Pulmonary artery endothelial cell (primary cell): ENCODE measurements around the gene CDC25C. TPM values are rescaled to one million over a fixed set of nuclear protein-coding genes. Genes with fewer than 3 reads are reported as not detected.

Experiments
- DNase-seq: peaks from one replicate; pipeline ENCODE4 v3.0.0-alpha.2; 2011; ENCODE audit warnings: low read depth, low spot score
- total RNA-seq: library from RNA; depleted of rRNA; stranded (reverse); fragments of >200 nt; gene quantifications from 2 replicates; pipeline ENCODE4 v1.2.3, GENCODE V29; 2014

CDC25C gene
- total RNA-seq: 6.0 and 15.5 TPM in 2 replicates

DNA sequence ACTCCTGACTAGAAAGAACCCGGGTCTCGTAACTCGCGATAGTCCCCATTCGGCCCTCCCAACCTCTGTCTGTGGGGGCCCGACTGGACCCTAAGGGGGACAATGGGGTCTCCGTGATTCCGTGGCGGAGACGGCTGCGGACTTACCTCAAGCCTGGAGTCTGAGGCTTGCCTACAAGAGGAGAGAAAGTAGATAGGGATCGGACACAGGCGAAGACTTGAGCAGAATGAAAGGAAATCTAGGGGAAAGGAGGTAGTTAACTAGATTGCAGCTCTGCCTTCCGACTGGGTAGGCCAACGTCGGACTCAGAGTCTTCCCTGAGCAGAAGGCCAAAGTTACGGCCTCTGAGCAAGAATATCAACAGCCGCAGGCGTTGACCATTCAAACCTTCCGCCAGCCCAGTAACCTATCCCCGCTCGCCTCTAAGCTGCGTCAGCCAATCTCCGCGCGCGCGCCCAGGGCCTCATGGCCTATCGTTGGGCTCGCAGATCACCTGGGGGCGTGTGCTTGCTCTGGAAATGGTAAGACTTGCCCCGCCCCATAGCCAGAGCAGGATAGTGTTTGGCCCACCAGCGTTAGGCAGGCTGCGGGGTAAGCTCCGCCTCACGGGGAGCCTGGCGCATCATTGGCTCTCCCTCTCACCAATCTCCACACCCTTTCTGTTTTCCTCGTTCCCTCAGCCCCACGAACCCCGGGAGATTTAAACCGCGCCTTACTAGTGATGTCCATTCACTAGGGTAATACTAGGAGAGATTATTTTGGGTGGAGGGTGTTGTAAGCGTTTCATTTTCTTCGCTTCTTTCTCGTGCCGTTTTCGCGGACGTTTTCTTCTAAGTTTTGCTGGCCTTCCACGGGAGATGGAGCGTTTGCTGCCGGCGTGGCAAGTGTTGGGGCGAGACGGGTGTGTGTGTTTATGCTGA, at the start of gene CDC25C:
TSS of gene CDC25C (minus strand) at position 356 of the 920 bp plus-strand sequence. CDS start 624 bp downstream, outside the sequence.
- DNase-seq: peak; percentile 99

DNA sequence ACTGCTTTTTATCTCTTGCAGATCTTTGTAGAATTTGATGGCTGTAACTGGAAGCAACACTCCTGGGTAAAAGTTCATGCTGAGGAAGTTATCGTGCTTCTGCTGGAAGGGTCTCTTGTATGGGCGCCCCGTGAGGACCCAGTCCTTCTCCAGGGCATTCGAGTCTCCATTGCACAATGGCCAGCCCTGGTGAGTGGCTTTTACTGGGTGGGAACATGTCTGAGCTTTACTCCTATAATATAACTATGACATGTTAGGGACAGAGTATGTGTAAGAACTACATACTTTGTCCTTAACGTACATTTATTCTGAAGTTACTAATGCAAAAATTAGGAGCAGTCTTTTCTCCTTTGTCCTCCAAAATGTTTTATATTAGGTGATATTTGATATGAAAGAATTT, 41.0 kb upstream of the CDC25C start:
- no peak for DNase-seq

DNA sequence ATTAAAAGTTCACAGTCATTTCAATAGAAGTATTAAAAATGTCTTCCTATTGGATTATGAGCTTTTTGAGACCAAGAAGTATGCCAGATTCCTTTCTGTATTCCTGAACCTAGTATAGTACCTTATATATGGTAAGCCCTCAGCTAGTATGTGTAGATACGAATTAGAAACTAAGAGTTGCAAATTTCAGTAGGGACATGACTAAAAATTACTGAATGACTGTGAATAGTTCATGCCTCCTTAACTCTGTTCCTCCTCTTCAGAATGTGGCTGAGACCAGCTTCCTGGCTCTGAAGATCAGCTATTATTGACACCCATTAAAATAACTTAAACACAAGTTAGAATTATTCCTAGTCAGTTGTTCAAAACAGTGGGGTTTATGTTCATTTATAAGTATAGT, 40.6 kb upstream of the CDC25C start:
- DNase-seq: no peak

DNA sequence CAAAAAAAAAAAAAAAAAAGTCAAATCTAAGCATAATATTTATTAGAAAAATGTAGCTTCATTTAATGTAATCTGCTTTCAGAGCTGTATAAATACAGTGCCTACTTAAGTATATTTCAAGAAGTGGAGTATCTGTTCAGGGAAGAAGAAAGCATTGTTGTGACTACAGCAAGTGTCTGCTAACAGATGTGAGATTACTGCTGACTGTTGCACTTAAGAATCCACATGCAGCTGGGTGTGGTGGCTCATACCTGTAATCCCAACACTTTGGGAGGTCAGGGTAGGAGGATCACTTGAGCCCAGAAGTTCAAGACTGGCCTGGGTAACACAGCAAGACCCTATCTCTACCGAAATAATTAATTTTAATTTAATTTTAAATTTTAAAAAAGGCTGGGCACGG, 39.9 kb upstream of the CDC25C start:
- DNase-seq: no peak

DNA sequence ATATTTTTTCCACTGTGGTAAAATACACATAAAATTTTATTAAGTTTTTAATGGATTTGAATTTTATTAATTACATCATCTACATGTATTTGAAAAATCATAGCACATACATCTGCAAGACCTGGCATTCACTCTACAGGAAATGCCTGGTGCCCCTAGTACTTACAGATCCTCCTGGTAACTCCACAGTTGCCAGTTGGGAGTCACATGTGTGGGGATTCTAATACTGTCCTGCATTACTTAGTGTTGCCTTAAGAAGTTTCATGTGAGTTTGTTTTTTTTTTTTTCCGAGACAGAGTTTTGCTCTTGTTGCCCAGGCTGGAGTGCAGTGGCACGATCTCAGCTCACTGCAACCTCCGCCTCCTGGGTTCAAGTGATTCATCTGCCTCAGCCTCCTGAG, 38.9 kb upstream of the CDC25C start:
- DNase-seq: no peak

DNA sequence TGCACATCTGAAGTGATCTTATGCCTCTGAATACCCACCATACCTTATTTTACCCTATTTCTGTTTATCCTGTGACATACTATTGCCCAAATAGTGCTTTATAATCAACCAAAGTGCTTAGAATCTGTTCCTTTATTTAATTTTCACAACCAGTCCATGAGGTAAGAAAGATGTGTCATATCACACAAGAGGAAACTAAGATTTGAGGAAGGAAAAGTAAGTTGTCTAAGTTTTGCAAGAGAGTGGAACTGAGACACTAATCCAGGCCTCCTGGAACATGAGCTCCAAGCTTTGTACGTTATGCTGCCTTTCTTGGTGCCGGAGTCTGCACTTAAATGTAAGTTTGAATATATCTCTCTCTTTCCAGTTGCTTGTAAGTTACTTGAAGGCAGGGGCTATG, 38.1 kb upstream of the CDC25C start:
- no peak for DNase-seq

DNA sequence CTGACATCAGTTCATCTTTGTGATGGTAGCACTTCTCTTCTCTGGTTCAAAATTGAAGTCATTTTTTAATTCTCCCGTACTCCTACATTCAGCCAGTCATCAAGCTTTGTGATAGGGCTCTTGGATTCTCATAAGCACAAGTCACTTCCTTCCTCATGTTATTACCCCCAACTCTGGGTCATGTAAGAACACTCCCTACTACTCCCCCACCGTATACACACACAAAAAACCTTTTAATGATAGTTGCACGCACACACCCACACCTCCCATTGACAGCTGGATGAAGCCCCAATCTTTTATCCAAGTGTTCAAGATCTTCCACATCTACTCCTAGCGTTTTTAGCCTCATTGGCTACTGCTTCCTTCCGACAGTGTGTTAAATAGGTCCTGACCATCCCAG, 37.7 kb upstream of the CDC25C start:
- DNase-seq: no peak

DNA sequence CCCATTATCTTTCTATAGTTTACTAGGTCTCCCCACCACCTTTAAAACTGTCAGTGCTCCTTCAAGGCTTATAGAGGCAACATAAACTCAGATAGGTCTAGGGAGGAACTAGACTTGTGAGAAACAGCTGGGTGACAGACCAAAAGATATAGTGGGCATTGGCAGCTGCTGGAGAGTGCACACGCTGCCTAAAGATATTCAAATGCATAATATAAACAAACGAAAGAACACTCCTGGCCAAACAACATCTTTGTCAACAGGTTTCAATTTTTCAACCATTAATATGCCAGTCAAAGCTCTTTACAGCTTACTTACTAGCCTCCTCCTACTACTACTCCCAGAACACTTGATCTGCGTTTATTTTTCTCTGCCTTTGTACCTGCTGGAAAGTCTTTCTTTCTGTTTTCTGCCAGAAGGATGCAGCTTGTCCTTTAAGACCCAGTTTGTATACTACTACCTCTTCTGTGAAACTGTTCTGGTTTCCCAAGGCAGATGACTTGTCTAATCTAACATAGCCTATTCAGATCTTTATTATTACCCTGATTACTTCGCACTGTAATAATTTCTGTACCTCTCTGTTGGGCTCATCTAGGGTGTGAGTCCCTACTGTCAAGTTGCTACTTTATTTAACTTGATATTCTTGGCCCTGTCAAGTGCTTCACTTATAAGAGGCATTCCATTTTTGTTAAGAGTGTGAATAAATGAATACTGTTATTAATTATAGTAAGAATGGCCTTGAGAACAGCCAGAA, 35.2 kb upstream of the CDC25C start:
- DNase-seq: no peak

DNA sequence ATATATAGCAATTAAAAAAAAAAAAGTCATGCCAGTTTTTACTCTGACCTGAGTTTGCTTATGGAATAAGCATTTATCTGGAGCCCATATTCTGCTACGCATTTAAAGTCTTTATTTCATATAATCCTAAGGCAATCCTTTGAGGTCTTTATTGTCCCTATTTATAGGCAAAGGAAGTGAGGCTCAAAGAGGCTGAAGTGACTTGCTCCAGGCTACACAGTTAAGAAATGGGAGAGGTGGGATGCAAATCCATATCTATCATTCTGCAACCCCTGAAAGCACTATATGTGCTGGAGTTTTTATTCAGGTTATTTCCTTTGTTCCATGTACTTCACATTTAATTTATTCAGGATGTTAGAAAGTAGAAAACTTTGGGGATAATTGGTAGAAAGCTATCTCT, 33.0 kb upstream of the CDC25C start:
- DNase-seq: no peak

DNA sequence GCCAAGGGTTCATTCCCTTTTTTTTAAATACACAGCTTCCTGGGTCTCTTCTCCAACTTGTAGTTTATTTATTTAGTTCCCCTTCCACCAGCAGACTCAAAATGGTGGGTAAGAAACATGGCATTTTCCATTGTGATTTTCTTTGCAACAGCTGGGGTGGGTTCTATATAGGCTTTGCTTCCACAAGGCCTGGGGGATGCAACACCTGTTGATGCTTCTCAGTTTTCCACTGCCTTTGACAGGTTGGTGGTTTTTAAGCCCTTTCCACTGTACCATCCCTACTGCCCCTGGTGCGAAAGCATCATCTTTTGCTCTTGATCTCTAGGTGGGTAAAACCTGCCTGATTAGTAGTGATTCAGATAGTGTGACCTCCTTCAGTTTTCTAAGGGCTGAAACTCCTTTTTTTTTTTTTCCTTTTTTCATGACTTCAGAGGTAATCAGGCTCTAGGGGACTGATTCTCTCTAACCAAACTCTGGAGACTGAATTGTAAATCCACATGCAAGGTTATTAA, 29.4 kb upstream of the CDC25C start:
- no peak for DNase-seq

DNA sequence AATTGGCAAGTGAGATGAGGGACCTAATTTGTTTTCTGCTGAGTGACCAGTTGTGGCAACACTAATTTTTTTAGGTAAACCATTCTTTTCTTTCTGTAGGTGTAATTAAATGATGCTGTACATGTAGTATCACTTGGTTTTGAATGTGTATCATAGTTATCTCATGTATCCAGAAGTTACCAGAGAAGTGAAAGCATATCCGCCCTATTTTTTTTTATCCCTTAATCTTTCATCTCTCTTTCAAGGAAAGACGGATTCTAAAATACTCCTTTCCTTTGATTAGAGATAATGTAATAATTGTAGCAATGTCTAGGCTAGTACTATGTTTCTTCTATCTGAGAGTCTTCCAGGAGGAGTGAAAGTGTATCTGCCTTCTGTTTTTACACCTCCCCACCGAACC, 28.0 kb upstream of the CDC25C start:
- no peak for DNase-seq

DNA sequence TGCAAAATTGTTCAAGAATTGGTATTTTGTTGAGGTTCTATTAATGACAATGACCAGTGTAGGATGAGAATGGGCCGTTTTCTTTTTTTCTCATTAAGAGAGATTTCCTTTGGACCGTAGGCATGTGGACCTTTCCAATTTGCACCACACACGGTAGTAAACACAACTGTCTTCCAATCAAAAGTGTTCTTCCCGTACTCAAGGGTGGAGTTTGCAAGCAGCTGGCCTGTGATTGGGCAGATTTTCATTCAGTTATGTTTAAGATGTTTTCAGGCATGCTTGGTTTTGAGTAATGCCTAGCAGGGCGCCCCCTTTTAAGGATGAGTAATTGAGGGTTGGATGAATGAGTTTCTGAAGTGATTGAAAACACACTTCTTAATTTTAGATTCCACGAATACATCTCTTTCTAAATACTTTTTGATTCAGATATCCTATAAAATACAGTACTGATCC, 23.3 kb upstream of the CDC25C start:
- no peak for DNase-seq

DNA sequence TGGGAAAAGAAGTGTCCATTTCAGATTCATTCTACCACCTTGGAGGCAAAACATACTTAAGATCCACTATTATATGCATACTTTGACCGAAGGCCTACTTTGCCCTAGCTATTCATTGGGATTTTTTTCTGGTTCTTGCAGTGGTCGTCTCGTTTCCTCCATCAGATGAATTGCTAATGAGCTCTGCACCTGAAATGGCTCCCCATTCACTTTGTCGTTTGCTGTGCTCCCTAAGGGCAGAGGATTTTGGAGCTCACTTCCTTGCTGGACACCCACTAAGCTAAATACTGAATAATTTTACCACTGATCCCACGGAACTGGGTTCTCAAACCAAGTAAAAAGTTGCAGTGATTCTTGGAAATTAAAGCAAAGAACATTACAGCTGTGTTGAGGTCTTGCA, 22.8 kb upstream of the CDC25C start:
- DNase-seq: no peak

DNA sequence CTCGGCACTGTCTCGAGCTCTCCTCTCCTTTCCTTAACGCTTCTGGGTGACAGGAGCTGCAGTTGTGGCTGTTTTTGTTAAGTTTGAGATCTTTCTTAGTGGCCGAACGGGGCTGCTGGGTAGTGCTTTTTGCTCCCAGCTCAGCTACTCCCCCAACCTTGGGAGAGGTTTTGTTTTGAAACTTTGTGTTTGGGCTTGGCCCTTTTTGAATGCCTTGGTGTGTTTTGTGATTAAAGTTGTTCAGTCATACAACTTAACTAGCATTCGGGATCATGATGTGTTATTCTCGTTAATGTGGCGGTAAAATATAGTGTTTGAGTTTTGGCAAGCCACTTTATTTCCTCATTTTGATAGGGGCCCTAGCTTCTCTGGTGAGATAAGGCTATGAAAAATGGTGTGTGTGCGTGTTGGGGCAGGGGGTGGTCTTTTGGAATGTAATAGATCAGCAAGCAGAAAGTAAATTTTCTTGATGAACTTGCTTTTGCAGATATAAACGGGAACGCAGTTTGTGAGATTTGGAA, 22.0 kb upstream of the CDC25C start:
- no peak for DNase-seq

DNA sequence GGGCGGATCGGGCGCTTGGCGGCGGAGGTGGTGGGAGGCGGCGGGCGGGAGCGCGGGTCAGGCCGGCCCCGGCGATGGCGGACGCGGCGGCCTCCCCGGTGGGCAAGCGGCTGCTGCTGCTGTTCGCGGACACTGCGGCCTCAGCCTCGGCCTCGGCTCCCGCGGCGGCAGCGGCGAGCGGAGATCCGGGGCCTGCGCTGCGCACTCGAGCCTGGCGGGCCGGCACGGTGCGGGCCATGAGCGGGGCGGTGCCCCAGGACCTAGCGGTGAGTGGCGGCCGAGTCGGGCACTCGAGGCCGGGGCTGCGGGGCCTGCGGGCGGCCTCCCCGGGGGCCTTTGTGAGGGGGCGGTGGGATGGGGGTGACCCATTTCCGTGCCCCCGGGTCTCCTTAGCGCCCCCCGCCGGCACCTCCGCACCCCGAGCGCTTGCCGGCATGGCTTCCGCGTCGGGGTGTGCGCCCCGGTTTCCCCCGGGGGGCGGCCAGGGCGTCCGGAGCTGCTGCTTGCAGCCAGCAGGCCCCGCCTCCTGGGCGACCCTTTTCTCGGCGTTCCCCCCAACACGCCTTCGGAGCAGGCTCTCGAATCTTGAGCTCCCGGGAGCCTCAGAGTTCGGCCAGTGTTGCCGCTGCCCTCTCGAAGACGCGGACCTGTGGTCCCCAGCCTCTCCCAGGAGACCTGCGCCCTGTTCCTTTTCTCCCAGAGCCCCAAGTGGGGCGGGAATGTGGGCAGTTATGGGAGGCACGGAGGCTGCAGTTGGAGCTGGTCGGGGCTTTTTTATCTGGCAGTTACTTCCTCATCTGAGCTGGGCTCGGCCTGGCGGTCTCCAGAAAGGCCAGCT, 21.3 kb upstream of the CDC25C start:
- no peak for DNase-seq

DNA sequence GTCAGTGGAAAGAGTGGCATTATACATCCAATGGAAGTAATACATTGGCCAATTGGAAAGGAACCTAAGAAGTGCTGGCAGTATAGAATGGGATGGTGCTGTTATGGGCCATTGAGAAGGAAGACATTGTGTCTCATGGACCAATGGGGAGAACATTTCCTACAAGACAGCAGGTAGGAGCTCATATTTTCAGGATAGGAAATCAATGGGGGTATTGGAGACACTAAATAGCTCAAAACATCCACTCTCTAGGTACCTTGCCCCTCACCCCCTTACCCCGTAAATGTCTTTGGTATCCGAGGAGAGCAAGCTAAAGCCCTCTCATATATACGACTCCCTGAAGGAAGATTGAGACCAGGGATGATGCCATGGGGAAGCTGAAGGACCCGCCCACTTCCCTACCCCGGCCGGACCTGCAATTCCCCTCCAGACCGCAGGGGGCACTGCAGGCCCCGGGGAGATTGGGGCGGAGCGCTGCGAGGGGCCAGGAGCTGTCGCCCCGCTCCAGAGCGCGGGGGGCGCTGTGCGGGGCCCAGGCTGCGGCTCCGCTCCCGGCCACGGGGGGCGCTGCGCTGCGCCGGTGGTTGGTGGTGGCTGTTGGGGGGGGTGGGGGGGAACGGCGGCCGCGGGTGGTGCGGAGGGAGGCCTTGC, 20.6 kb upstream of the CDC25C start, which contains the start of gene KDM3B:
TSS of gene KDM3B (plus strand) at position 615 of the 651 bp plus-strand sequence. CDS start 111 bp downstream, outside the sequence.
- DNase-seq: no peak

DNA sequence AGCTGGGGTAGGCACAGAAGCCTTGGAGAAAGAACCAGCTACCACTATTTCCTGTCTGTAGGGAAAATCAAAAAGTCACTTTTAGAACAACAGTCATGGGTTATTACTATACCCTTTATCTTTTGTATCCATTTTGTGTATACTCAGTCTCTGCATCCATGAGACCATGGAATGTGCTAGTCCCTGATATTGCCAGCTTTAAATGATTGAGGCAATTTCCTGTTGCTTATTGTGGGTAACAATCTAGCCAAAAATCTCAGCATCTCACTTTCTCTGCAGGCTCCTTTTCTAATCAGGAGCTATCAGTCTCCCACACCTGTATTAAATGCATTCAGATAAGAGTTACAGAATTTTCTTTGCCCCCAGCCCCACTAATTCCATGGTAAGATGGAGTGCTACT, 19.9 kb upstream of the CDC25C start:
- DNase-seq: no peak

DNA sequence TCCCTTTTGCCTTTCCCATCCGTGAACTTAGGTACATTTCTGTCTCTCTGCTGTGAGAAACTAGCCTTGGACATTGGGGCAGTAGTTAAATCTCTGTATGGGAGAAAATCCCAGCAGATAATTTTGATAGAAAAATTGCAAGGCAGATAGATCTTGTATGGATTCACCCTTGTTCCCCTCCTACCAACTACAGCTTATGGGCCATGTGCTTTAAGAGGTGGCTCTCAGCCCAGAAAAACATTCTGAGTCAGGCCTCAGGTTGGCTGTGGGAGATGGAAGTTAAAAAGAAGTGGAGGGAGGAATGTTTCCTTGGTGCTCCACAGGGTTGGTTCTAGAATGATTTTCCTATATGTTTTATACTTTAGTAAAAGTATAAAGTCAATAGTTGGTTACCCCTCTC, 19.5 kb upstream of the CDC25C start:
- DNase-seq: no peak

DNA sequence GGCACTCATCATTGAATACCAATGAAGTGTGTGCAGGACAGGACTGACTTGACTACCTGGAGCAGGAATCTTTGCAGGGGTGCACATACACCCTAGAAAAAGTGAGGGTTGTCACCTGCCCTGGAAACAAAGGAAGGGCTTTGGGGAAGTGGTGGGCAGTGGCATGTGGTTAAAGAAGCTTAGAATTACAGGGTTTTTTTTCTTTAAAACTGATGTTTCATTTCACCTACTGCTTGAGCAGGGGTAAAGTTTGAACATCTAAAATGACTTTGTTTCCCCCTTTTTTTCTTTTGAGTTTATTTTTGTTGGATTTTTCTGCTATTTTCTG, 18.9 kb upstream of the CDC25C start:
- no peak for DNase-seq

DNA sequence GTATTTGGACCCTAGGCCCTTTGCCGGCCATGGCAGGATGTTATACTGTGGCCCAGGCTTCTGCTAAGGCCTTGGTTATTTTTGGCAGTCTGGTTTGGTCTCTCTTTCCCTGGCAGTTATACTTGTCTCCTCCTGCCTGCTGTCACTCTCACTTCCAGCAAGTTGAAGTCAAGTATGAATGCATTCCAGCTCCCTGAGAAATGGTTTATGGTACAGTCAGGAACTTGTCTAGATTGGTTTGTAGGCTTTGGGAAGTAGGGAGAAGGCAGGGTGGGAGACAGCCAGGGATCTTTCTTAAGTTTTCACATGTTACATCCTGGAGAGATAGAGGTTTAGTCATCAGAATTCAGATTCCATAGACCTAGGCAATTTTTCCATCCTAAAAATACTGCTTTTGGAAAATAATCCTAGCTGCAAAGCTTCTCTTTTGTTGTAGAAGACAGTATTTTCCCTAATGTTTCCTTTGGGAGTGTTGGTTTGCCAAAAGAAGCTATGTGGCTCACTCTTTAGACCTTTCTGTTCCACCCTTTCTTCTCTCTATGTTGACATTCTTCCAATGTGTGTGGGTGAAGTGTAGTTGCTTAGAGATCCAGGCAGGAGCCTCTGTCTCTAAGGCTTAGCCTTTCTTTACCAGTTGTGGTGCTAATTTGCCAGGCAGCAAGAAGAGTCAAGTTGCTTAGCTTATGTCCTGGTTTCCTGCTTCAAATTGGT, 18.4 kb upstream of the CDC25C start:
- DNase-seq: no peak
